ENCODE results near the gene CCDC85B. TPM values are rescaled to one million over a fixed set of nuclear protein-coding genes. Genes with fewer than 3 reads are reported as not detected.

Gene CCDC85B
- total and polyA plus RNA-seq, 2 of the 8 experiments (the other 6 are each of a cell fraction or from before 2014, with no cell fraction given) = 19.8 to 30.8 TPM

DNA sequence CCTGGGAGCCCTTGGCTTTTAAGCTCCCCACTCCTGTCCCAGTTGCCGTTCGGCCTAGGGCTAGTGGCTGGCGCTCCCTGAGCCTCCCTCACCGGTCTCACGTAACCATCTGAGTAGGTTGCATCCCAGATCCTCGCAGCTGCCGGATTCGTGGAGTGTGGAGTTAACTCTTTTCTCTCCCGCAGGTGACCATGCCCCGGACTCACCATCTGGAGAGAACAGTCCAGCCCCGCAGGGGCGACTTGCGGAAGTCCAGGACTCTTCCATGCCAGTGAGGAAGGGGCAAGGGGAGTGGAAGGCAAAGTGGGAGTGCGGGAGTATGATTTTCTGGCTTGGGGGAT is 29.3 kb upstream of the CCDC85B start:
- ChIA-PET POLR2A (ENCODE audit: partially characterized antibody) (interaction anchor here (0.6 to 39.7 kb wide), 17 partner anchors 5 to 314 kb away, joined by 3 to 1071 read pairs (median 4); partner anchors contain the start of genes CCDC85B, CFL1, CTSW and EFEMP2), CTCF (ENCODE audit: partially characterized antibody) (interaction anchor here (0.6 to 9.9 kb wide), 16 partner anchors 9 to 246 kb away, joined by 3 to 191 read pairs (median 5); partner anchors contain the start of genes CCDC85B, CTSW, FIBP and KAT5)
- H3K4ac ChIP-seq (replicated peaks; ENCODE audit: insufficient read length, low read depth, low read length) = peak overlapping the region; percentile 32
- H4K20me1 ChIP-seq (replicated peaks in 1 of 2; ENCODE audit: control insufficient read depth in 1 of 2, insufficient read depth in 2 of 2, low read length in 2 of 2) = peaks cover 6 to 9% of the 10 kb centered on the region in 2 experiments
- H3K9me3 ChIP-seq (ENCODE audit: insufficient read depth in 2 of 2, low read depth in 1 of 2, low read length in 1 of 2) = no peaks in the 10 kb centered on the region
- H3K23me2 ChIP-seq (ENCODE audit: low read depth, low read length) = peaks cover 19% of the 10 kb centered on the region
- peak overlapping the region; percentile 64 for H4K8ac ChIP-seq (ENCODE audit: extremely low read depth, insufficient read depth, low read length)
- no peak overlapping the region for H2BK20ac ChIP-seq (ENCODE audit: low read length)
- peak overlapping the region; percentile 79 for H4K91ac ChIP-seq (replicated peaks; ENCODE audit: insufficient read length, low read length)
- H2AK5ac ChIP-seq (ENCODE audit: low read depth, low read length) = no peak overlapping the region
- H4K5ac ChIP-seq (ENCODE audit: insufficient read length, low read depth, low read length) = peak overlapping the region; percentile 64
- H3K18ac ChIP-seq (ENCODE audit: extremely low read depth, low read length) = peak overlapping the region; percentile 38; the same call in 1 of the 2 replicates
- 13% methylated on average over 14 of the region's 14 CpGs; no CpG with 5 or more reads in 1 of the 2 experiments for whole genome bisulfite sequencing, 2 experiments (ENCODE audit: extremely low coverage in 1 of 2, insufficient coverage in 1 of 2, insufficient read length in 1 of 2, insufficient replicate concordance in 2 of 2, low coverage in 1 of 2, low lambda C conversion rate in 2 of 2, missing lambda C conversion rate in 1 of 2)
- H3K27me3 ChIP-seq (replicated peaks in 1 of 4; ENCODE audit: control insufficient read depth in 3 of 4, extremely low read depth in 1 of 4, insufficient read depth in 3 of 4, low read length in 3 of 4) = no peaks in the 10 kb centered on the region
- H3K4me3 ChIP-seq (ENCODE audit: extremely low read depth in 1 of 4, insufficient read depth in 2 of 4, low read depth in 3 of 4, low read length in 4 of 4) = peak overlapping the region; percentile 75 to 95 (median 82)
- no peak overlapping the region for H3K23ac ChIP-seq (ENCODE audit: insufficient read length)
- peaks cover 5% of the 10 kb centered on the region for H3K79me1 ChIP-seq (ENCODE audit: low read depth, low read length)
- H3K79me2 ChIP-seq (ENCODE audit: control insufficient read depth in 1 of 2, insufficient read depth in 2 of 2, low read length in 2 of 2) = peaks cover 6 to 20% of the 10 kb centered on the region in 2 experiments
- TF ChIP-seq KDM5A (IDR thresholded peaks at IDR 0.05; ENCODE audit: low read length) (no peak), EZH2 (IDR thresholded peaks at IDR 0.05; ENCODE audit: low read depth, low read length, severe bottlenecking) (no peak), EP300 (IDR thresholded peaks at IDR 0.05; ENCODE audit: borderline replicate concordance in 1 of 2, low read depth in 2 of 2, low read length in 2 of 2) (no peak), SP2 (IDR thresholded peaks at IDR 0.05; ENCODE audit: low read length) (no peak), CREB1 (IDR thresholded peaks at IDR 0.05) (no peak), NANOG (IDR thresholded peaks at IDR 0.05; ENCODE audit: insufficient read depth, low read depth, low read length, poor library complexity, severe bottlenecking) (no peak), BACH1 (IDR thresholded peaks at IDR 0.05; ENCODE audit: low read length) (no peak)
- TF ChIP-seq, protein P1, sequence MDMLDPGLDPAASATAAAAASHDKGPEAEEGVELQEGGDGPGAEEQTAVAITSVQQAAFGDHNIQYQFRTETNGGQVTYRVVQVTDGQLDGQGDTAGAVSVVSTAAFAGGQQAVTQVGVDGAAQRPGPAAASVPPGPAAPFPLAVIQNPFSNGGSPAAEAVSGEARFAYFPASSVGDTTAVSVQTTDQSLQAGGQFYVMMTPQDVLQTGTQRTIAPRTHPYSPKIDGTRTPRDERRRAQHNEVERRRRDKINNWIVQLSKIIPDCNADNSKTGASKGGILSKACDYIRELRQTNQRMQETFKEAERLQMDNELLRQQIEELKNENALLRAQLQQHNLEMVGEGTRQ (IDR thresholded peaks at IDR 0.05; ENCODE audit: low read length) = no peak
- H3K9ac ChIP-seq (replicated peaks in 1 of 4; ENCODE audit: extremely low read depth in 1 of 4, low read depth in 3 of 4, low read length in 3 of 4) = peak overlapping the region; percentile 74 to 97 (median 86)
- H2BK5ac ChIP-seq (ENCODE audit: low read depth, low read length) = peak overlapping the region; percentile 89; the same call in 1 of the 2 replicates
- peak overlapping the region; percentile 43; the same call in 1 of the 2 replicates for H2BK12ac ChIP-seq (ENCODE audit: low read depth, low read length)
- no peak overlapping the region for H2AFZ ChIP-seq (ENCODE audit: low read length)
- peaks cover 0 to 14% (median 6%) of the 10 kb centered on the region in 4 experiments; a peak in 5 of 7 replicates for H3K4me1 ChIP-seq (replicated peaks in 1 of 4; ENCODE audit: control insufficient read depth in 3 of 4, insufficient read depth in 4 of 4, low read length in 3 of 4)
- peak overlapping the region; percentile 95 to 97 for H3K4me2 ChIP-seq (ENCODE audit: insufficient read depth in 1 of 2, low read depth in 2 of 2, low read length in 2 of 2)
- 0 out of 2 replicates have a peak overlapping the region, but pooled peaks have one; percentile 3 for H2BK15ac ChIP-seq (ENCODE audit: low read length)
- peak overlapping the region; percentile 82; the same call in 1 of the 2 replicates for H3K27ac ChIP-seq (ENCODE audit: low read depth, low read length)
- no peak overlapping the region for H3K14ac ChIP-seq (ENCODE audit: insufficient read length)
- FAIRE-seq (no peak), DNase-seq (ENCODE audit: low read depth in 1 of 2, low spot score in 2 of 2) (no peak)
- peak overlapping the region; percentile 59 for H3K56ac ChIP-seq (replicated peaks; ENCODE audit: insufficient read length, low read depth, low read length)
- H3K36me3 ChIP-seq (ENCODE audit: control insufficient read depth in 2 of 4, insufficient read depth in 4 of 4, low read length in 3 of 4) = peaks cover 5 to 17% (median 15%) of the 10 kb centered on the region in 4 experiments
- H2BK120ac ChIP-seq (replicated peaks; ENCODE audit: low read depth, low read length) = no peak overlapping the region

Measured in H1 (cell line).